HuH-7 (cell line): ENCODE measurements around the gene TRPC1.

Source experiments
- DNase-seq: peaks from one replicate; pipeline ENCODE4 v3.0.0; 2011; ENCODE audit warnings: low spot score

Gene TRPC1

DNA sequence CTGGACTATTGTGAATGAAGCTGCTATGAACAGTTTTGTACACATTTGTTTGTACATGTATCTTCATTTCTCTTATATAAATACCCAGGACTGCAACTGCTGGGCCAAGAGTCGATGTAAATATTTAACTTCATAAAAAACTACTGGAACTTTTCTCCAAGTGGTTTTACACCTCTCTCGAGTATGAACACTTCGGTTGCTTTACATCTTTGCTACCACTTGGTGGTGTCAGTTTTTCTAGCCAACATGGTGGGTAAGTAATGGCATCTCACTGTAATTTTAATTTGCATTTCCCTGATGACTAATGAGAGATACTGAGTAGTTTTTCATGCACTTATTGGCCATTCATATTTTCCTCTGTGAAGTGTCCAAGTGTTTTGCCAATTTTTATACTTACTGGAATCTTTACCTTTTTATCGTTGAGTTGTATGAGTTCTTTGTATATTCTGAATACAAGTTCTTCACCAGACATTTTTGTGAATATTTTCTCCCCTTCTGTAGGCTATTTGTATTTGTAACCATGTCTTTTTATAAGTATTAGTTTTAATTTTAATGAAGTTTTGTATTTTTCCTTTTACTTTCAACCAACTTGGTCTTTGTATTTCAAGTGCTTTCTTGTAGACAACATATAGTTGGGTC is 120.6 kb downstream of the TRPC1 start:
- peak; percentile 16 for DNase-seq

DNA sequence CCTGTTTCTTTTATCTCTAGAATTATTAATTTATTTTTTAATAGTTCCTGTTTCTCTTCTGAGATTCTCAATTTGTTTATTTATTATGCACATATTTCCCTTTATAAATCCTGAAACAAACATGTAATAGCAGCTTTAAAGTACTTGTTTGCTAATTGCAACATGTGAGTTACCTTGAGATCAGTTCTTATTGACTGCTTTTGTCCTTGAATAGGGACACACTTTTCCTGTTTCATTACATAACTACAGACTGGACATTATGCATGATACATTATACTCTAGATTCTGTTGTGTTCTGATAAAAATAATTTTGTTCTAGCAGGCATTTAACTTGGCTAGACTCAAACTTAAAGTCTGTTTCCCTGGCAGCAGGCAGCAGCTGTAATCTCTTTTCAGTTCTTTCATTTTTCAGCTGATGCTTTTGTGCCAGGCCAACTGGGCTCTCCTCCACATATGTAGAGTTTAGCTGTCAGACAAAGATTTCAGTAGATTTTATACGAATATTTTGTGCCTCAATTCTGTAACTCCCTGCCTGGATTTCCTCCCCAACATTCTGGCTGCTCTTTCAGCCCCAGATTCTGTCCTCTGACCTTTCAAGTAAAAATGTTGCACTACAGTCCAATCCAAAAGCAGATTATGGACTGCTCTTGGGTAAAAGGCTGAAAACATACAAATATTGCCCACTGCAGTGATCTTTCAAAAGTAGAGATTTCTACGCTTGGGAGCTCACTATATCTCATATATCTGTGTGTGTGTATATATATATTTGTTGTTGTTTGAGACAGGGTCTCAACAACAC is 123.1 kb downstream of the TRPC1 start:
- no peak for DNase-seq

DNA sequence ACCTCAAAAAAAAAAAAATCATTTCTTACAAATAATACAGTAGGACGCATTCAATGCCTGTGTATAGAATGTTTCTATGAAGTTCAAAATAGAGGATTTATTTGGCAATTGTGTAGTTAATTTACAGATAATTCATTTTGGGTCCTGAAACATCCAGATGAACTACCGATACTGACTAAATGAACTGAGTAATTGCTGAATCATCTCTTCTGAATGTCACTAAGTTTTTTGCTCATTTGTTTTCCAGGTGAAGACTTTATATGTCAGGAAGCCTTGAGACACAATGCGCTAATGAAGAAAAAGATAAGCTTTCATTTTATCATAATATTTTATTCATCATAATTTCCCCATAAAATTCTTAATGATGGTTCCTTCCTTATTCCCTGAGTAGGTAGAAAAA is 125.3 kb downstream of the TRPC1 start:
- no peak for DNase-seq

DNA sequence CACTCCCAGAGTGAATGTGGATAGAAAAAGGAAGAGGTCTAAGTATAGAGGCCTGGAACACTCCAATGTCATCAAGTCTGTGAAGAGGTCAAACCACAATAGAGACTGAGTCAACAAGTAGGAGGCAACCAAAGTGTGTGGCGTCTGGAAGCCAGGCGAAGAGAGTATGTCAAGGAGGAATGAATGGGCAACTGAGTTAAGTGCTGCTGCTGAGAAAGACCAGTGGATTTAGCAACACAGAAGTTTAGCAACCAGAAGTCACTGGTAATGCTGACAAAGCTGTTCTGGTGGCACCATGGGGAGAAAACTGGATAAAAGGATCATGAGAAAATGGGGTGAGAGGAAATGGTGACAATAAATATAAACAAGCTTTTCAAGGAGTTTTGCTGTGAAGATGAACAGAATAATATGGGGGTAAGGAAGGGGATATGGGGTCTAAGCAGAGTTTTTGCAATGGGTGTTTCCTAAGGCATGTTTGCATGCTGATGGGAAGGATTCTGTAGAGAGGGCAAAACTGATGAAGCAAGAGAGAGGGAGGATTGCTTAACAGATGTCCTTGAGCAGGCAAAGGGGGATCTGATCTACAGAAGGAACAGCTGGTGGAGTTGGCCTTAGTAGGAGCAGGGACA is 126.7 kb downstream of the TRPC1 start:
- DNase-seq: peak; percentile 11

DNA sequence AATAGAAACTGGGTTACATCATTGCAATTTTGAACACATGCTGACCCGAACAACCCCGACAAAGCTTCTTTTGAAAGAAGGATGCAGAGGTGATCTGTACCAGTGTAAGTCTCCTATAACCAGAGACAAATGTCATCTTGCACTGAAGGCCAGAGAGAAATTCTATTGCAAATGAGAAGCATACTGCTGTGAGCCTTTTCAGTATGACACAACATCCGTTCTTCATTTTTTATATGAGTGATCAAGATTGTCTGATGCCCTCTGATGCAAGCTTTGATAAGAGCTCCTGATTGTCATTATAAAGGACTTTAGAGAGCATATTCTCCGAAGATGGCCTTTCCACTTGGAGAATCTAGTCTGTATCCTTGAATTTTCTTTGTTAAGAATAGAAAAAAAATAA is 128.2 kb downstream of the TRPC1 start:
- DNase-seq: no peak

DNA sequence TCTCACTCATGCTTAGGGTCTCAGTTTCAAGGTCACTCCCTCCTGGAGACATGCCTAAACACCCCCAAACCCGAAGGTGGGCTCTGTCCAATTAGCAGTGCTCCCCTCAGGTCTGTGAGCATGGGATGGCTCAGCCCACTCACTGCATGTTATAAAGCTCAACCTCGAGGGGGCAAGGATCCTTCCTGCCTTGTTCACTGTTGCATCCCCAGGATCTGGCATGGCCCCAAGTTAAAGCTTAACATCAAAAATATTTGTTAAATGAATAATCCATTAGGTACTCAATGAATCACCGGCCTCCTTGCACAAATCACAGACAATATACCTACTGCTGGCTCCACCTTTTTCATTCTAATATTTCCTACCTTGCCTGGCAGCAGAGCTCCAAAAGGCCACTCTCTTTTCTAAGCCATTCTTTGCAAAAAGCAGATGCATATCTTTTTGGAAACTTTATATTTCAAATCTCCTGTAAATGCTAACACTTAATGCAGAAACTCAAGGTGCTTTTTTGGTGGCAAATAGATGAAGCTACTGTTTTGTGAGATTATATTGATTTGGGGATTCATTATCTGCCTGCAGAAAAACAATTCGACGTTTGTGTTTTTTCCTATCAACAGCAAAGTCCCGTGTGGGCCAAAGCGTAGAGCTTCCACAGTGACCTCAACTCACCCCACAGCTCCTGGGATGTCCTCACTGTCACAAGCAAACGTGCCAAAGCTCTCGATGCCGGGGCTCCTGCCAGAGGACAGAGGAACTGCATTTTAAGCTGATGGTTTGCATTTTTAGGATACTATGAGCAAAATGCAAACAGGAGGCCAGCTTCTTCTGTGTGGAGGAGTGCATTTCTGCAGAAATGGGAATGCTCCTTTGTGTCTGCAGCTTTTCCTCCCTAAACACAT is 129.7 kb downstream of the TRPC1 start:
- no peak for DNase-seq

DNA sequence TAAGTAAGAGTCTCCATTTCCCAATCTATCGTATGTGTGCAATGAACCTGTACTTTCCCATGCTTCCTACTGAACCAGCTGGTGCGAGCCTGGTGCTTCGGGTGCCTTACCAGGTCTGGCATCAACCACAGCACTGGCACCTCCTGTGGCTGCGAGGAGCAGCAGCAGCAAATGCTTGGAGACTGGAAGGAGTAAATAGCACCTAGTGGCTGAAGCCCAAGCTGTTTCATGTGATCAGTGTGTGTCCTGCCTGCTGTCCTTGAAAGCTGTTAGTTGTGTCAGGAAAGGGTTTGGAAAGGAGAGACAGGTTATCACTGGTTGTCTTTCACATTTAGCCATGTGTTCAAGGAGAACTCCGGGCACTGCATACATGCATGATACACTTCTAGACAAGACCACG is 133.2 kb downstream of the TRPC1 start:
- peak; percentile 13 for DNase-seq
